ACC112 (cell line): Measurements from ENCODE around the gene MAN1B1.
"Not testable (repeated sequence)": the region's sequence is repeated elsewhere in the genome, so short reads cannot be mapped to it uniquely, and the experiment has no call there.

Experiments used
- H2AFZ ChIP-seq: fragments of 200-600 bp; sonication (generic); one replicate; pipeline ENCODE4 v1.6.0; 2017; ENCODE audit warnings: antibody characterized with exemption, low read length; ENCODE audit not compliant: unreplicated experiment
- H3K27ac ChIP-seq: fragments of 200-600 bp; sonication (generic); 2 replicates; pipeline ENCODE4 v1.5.1; 2014; ENCODE audit warnings: low read depth, mild to moderate bottlenecking, antibody characterized with exemption, low read length, moderate library complexity
- H3K27me3 ChIP-seq: fragments of 200-600 bp; sonication (generic); 2 replicates; pipeline ENCODE4 v1.6.1; 2014; ENCODE audit warnings: mild to moderate bottlenecking, antibody characterized with exemption, low read length, moderate library complexity, mixed read lengths; ENCODE audit not compliant: insufficient read depth
- H3K36me3 ChIP-seq: fragments of 200-600 bp; sonication (generic); 2 replicates; pipeline ENCODE4 v1.6.1; 2016; ENCODE audit warnings: mild to moderate bottlenecking, antibody characterized with exemption, low read length, moderate library complexity, mixed read lengths; ENCODE audit not compliant: insufficient read depth
- H3K4me1 ChIP-seq: fragments of 200-600 bp; sonication (generic); one replicate; pipeline ENCODE4 v1.6.1; 2016; ENCODE audit warnings: low read length, mixed read lengths; ENCODE audit not compliant: insufficient read depth, unreplicated experiment, control insufficient read depth
- H3K4me3 ChIP-seq: fragments of 200-600 bp; sonication (generic); 2 replicates; pipeline ENCODE4 v1.5.1; 2014; ENCODE audit warnings: mild to moderate bottlenecking, low read depth, low read length
- H3K79me2 ChIP-seq: fragments of 200-600 bp; sonication (generic); one replicate; pipeline ENCODE4 v1.6.0; 2016; ENCODE audit warnings: low read length; ENCODE audit not compliant: control insufficient read depth, unreplicated experiment, insufficient read depth

MAN1B1 gene

DNA sequence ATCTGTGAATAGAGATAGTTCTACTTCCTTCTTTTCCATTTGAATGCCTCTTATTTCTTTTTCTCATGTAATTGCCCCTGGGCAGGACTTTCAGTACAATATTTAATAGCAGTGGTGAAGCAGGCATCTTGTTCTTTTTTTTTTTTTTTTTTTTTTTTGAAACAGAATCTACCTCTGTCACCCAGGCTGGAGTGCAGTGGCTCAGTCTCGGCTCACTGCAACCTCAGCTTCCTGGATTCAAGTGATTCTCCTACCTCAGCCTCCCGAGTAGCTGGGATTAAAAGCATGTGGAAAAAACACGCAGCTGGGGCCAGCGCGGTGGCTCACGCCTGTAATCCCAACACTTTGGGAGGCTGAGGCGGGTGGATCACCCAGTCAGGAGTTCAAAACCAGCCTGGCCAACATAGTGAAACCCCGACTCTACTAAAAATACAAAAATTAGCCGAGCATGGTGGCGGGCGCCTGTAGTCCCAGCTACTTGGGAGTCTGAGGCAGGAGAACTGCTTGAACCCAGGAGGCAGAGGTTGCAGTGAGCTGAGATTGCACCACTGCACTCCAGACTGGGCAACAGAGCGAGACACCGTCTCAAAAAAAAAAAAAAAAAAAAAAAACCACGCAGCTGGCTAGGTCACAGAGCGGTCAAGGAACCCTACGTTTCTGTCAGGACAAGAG is 36.1 kb downstream of the MAN1B1 start:
- not testable (repeated sequence) for H3K4me1 ChIP-seq, H3K36me3 ChIP-seq, H3K27me3 ChIP-seq, H2AFZ ChIP-seq, H3K79me2 ChIP-seq, H3K4me3 ChIP-seq, H3K27ac ChIP-seq

DNA sequence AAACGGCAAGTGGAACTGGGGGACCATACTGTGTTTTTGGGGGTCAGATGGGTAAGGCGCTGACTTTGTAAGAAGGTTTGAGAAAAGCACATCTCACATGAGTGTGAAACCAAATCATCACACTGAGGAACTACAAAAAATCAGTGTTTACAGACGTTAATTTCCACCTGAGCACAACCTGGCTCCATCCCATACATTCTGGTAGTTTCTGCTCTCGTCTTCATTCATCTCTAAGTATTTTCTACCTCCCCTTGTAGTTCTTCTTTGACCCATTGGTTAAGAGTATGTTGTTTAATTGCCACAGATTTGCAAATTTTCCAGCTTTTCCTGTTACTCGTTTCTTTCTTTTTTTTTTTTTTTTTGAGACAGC is 36.7 kb downstream of the MAN1B1 start:
- Histone ChIP-seq H3K27ac (no peak overlapping the region), H3K4me1 (peaks cover 10% of the 10 kb centered on the region), H3K36me3 (no peaks in the 10 kb centered on the region), H3K79me2 (peaks cover 15% of the 10 kb centered on the region), H3K27me3 (no peaks in the 10 kb centered on the region), H2AFZ (no peak overlapping the region), H3K4me3 (no peak overlapping the region)

- Histone ChIP-seq H3K79me2 (peaks cover 20% of the 10 kb centered on the region), H3K4me1 (peaks cover 15% of the 10 kb centered on the region)
- H2AFZ ChIP-seq, H3K27me3 ChIP-seq, H3K4me3 ChIP-seq, H3K36me3 ChIP-seq, H3K27ac ChIP-seq: not testable (repeated sequence)
These were observed 37.2 kb downstream of the MAN1B1 start for GRCh38 chr9:137123952-137124462.

DNA sequence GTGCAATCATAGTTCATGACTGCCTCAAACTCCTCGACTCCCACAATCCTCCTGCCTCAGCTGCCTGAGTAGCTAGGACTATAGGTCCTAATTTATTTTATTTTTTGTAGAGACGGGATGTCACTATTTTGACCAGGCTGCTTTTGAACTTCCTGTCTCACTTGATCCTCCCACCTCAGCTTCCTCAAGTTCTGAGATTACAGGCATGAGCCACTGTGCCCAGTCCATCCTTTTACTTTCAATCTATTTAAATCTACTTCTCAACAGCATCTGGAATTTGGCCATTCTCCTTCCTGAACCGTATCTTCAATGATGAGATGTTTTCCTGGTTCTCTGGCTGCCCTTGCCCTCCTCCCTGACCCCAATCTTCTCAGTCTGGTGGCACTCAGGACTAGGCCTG is 40.0 kb downstream of the MAN1B1 start:
- no peaks in the 10 kb centered on the region for H3K36me3 ChIP-seq
- peaks cover 15% of the 10 kb centered on the region for H3K4me1 ChIP-seq
- H2AFZ ChIP-seq, result no peak overlapping the region
- H3K27me3 ChIP-seq, result no peaks in the 10 kb centered on the region
- H3K79me2 ChIP-seq, result peaks cover 25% of the 10 kb centered on the region
- no peak overlapping the region for H3K4me3 ChIP-seq
- H3K27ac ChIP-seq, result no peak overlapping the region

- Histone ChIP-seq H2AFZ (no peak overlapping the region), H3K4me3 (peak overlapping the region; percentile 80)
These were observed 40.7 kb downstream of the MAN1B1 start for GRCh38 chr9:137127301-137128157.

DNA sequence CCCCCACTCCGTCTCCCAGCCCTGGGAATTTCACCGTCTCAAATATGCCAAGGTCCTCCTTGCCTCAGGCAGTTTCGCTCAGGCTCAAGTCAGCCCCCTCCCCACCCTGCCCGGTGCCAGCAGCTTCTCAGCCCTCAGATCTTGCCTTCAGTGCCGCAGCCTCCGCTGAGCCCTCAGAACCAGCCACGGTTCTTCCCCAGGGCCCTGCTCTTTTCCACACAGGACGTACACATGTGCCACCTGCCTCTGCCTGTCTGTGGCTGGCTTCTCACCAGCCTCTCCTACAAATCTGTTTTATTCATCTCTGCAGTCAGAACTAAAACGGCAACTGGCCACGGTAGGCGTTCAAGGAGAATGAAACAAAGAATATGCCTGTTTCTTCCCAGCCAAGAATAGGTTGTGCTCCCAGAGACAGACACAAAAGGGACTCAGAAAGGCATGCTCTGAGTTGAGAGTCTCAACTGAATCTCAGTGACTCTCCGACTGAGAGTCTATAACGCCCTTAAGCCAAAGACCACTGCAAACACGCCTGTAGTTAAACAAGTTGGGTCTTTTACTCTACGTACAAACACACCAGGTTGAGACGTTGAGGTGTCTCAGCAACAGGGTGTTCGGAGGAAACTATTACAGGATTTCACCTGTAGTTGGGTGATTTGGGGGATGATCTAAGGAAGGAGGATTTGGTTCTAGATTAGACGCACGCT is 41.5 kb downstream of the MAN1B1 start:
- Histone ChIP-seq H3K36me3 (no peaks in the 10 kb centered on the region), H3K4me1 (peaks cover 15% of the 10 kb centered on the region), H2AFZ (no peak overlapping the region), H3K27ac (no peak overlapping the region; the same call in 1 of the 2 replicates), H3K4me3 (peak overlapping the region; percentile 80), H3K79me2 (peaks cover 25% of the 10 kb centered on the region), H3K27me3 (no peaks in the 10 kb centered on the region)

More at GRCh38 chr9:137127301-137128157, 40.7 kb downstream of the MAN1B1 start:
- H3K36me3 ChIP-seq, result no peaks in the 10 kb centered on the region
- no peak overlapping the region for H3K27ac ChIP-seq
- H3K4me1 ChIP-seq, result peaks cover 15% of the 10 kb centered on the region
- no peaks in the 10 kb centered on the region for H3K27me3 ChIP-seq
- peaks cover 25% of the 10 kb centered on the region for H3K79me2 ChIP-seq

DNA sequence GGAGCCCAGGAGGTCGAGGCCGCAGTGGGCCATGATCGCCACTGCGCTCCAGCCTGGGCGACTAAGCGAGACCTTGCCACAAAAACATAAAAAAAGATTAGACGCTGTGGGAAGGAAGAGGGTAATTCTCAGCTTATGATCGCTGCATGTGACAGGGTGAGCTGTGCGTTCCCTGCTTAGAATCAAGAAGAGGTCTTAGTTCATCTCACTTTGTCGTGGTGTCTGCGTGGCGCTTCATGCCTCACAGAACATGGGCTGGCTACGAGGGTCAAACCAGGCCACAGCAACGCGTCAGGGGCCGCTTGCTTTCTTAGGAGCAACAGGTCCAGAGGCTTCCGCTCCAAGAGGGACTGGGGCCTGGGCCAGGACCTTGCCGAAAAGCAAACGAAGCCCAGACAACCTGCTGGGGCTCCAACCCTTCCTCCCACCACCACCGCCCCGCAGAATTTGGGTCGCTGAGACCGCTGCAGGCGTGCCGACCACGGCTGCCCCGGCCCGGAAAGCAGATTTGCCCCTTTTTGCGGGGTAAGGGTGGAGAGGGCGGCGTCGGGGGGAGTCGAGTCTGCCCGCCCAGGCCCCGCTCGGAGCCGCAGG is 42.2 kb downstream of the MAN1B1 start:
- Histone ChIP-seq H3K27ac (no peak overlapping the region; the same call in 1 of the 2 replicates), H3K36me3 (no peaks in the 10 kb centered on the region), H2AFZ (peak overlapping the region; percentile 19), H3K27me3 (no peaks in the 10 kb centered on the region), H3K4me1 (peaks cover 15% of the 10 kb centered on the region), H3K4me3 (peak overlapping the region; percentile 80), H3K79me2 (peaks cover 25% of the 10 kb centered on the region)

DNA sequence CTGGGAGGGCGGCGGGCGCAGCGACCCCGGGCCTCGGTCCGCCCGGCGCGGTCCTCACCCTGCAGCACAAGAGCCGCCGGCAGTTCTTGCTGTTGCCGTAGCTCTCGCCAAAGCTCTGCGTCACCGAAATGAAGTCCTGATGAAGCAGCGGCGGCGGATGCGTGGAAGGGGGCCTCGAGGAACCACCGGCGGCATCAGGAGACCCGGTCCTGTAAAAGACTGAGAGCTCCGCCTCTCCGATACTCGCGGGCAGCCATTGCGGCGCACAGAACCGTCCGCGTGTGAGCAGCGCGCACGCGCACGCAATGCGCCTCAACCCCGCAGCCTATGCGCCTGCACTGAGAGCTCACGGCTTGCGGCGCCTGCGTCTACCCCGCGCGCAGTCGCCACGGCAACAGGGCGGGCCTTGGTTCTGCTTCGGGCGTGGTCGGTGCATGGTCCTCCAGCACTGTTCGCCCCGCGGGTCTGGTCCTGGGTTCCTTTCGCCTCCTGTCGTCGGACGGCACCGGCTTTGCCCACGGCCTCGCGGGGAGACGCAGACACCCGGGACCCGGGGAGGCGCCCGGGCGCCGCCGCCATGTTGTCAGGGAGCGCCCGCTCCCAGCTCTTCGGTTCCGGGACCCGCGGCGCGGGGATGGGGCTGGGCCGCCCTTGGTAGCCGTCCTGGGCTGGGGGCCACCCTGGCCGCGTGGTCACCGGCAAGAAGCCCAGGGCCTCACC is 42.8 kb downstream of the MAN1B1 start:
- Histone ChIP-seq H3K4me3 (peak overlapping the region; percentile 80), H3K4me1 (peaks cover 15% of the 10 kb centered on the region), H3K27ac (peak overlapping the region; percentile 22; the same call in 1 of the 2 replicates), H3K79me2 (peaks cover 25% of the 10 kb centered on the region), H3K36me3 (no peaks in the 10 kb centered on the region), H3K27me3 (no peaks in the 10 kb centered on the region), H2AFZ (peak overlapping the region; percentile 19)

- Histone ChIP-seq H3K36me3 (no peaks in the 10 kb centered on the region), H3K79me2 (peaks cover 25% of the 10 kb centered on the region), H3K4me1 (peaks cover 15% of the 10 kb centered on the region), H2AFZ (peak overlapping the region; percentile 19), H3K4me3 (peak overlapping the region; percentile 80), H3K27me3 (no peaks in the 10 kb centered on the region), H3K27ac (peak overlapping the region; percentile 22; the same call in 1 of the 2 replicates)
These were observed 43.5 kb downstream of the MAN1B1 start for GRCh38 chr9:137130176-137130755.
